Fibroblast of skin of left biceps (primary cell): ENCODE results near the gene TXNL4A.

Source experiments
- DNase-seq, 2 experiments: peaks; one replicate each; pipeline ENCODE4 v3.0.0-alpha.2; 2013; ENCODE audit warnings: low read depth in 2 of 2

The TXNL4A gene

DNA sequence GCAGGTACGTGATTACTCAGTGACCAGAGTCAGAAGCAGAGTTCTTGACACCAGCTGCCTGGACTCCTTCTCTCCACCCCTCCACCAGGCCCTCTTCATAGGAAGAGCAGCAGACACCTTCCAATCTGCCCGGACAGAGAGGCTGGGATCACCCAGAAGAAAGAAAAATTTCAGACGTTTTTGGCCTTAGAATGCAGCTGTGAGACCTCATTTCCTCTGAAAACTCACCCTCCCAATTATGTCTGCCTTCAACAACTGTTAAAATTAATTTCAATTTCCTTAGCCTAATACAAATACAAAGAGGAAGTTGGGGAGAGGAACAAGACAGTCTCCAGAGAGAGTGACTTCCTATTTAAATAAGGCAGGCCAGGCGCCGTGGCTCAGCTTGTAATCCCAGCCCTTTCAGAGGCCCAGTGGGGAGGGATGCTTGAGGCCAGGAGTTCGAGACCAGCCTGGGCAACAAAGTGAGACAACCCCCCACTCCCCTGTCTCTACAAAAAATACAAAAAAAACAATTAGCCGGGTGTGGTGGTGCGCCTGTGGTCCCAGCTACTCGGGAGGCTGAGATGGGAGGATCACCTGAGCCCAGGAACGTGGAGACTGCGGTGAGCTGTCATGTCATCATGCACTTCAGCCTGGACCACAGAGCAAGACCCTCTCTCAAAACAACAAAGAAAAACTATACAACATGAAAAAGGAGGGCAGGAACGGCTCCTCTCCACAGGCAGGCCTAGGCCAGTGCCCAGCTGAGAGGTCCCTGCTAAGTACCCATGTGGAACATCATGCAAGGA lies 38.5 kb downstream of the TXNL4A start:
- DNase-seq = no peak

- no peak for DNase-seq
Measured at GRCh38 chr18:79948719-79949411, 39.5 kb downstream of the TXNL4A start.

DNA sequence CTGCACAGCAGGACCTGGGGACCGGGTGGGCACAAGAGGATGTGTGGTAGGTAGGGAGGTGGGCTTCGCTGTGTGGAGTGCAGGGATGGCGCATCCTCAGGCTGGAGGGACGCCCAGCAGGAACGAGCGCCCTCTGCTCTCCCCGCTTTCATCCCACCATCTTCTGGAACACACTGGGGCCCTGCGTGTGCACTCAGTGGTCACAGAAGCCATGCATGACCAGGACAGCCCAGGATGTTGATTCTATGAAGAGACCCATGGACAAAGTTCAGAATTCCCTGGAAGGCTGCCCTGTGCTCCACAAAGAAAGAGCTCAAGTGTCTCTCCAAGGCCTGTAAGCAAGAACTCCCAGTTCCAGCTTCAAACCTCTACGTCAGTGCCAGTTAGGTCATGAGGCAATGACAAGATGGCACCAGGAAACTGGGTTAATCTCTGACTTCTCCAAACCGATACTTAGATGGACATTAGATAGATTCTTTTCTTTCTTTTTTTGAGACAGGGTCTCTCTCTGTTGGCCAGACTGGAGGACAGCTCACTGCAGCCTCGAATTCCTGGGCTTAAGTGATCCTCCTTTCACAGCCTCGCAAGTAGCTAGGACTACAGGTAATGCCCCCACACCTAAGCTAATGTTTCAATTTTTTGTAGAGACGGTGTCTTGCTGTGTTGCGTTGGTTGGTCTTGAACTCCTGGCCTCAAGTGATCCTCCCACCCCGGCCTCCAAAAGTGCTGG lies 40.3 kb downstream of the TXNL4A start:
- no peak for DNase-seq

- no peak for DNase-seq
Measured at GRCh38 chr18:79947054-79947755, 41.2 kb downstream of the TXNL4A start.

- no peak for DNase-seq
Measured at GRCh38 chr18:79945118-79946042, 43.0 kb downstream of the TXNL4A start.

- no peak for DNase-seq
Measured at GRCh38 chr18:79944746-79945117, 43.6 kb downstream of the TXNL4A start.

- no peak for DNase-seq
Measured at GRCh38 chr18:79944126-79944731, 44.1 kb downstream of the TXNL4A start.

GRCh38 chr18:79943608-79944125 lies 44.7 kb downstream of the TXNL4A start:
- DNase-seq = no peak

- DNase-seq = no peak
Measured at GRCh38 chr18:79942786-79943607, 45.4 kb downstream of the TXNL4A start.

- DNase-seq = no peak
Measured at GRCh38 chr18:79942211-79942610, 46.2 kb downstream of the TXNL4A start.

DNA sequence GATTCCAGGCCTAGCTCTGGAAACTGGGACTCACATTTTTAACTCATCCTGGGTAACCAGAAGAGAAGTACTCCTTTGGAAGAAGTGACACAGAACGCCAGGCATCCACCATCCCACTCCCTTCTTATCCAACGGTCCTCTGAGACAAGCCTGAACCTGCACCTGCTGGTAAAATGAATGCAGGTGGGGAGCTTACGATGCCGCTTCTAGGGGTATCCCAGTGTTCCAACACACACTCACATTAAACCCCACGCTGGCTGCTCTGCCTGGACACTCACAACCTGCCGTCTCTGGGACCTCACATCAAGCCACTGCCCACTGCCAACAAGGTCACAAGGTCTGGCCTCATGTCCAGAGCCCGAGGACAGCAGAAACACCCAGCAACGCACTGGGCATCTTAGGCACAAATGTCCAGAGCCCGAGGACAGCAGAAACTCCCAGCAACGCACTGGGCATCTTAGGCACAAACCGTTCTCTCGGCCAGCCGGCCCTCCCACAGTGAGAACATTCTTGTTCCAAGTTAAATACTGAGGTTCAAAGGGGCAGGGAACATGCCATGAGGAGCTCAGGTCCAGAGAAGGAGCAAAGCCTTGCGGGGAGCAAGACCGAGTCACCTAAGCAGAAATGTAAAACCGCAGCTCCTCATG lies 46.8 kb downstream of the TXNL4A start:
- DNase-seq = no peak

- no peak for DNase-seq
Measured at GRCh38 chr18:79940814-79941472, 47.4 kb downstream of the TXNL4A start.

GRCh38 chr18:79940126-79940813 lies 48.1 kb downstream of the TXNL4A start:
- DNase-seq = no peak

- DNase-seq = no peak
Measured at GRCh38 chr18:79939096-79939495, 49.3 kb downstream of the TXNL4A start.

DNA sequence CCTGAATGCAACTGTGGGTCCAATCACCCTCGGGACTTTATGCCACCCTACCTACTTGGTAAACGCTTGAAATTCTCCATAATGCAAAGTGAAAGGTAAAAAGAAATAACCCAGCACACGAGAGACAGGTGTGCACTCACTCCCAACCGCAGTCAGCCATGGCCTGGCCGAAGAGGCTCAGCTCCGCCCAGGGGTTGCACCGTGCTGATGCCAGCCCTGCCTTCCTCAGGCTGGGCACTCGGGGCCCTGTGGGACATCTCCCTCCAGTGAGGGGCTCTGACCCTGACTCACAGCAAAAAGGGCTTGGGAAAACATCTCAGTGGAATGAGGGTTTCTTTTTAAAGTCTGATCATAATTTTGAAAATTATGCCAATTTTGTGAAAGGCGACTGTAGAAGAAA lies 50.2 kb downstream of the TXNL4A start:
- DNase-seq = no peak

DNA sequence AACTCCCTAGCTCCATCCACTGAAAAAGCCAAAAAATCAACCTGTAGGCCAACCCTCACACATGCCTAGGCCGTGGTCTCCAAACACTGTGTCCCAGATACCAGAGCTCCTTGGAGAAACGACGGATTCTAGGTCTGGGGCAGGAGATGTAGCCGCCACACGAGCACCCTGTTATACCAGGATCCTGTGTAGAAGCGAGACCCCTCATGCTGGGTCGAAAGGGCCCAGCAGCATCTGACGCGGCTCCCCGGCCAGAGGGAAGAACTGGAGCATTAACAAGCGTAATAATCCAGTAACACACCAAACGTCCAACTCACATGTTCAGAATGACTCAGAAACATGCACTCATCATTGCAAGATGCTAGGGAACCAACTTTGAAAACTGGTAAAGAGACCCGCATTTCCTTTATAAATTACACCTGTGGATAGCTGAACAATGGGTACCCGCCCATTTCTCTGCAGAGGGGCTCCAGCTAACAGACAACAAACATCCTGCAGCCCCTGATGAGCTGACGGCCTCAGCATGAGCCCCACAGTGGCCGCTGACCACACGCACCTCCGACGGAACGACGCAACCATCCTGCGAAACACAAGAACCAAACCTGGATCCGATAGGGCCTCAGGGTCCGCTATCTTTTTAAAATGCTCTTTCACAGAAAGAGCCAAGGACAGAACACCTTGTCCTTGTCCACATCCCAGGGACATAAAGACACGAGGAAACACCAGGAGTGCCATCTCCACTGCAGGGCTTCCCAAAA lies 51.1 kb downstream of the TXNL4A start:
- DNase-seq = no peak

DNA sequence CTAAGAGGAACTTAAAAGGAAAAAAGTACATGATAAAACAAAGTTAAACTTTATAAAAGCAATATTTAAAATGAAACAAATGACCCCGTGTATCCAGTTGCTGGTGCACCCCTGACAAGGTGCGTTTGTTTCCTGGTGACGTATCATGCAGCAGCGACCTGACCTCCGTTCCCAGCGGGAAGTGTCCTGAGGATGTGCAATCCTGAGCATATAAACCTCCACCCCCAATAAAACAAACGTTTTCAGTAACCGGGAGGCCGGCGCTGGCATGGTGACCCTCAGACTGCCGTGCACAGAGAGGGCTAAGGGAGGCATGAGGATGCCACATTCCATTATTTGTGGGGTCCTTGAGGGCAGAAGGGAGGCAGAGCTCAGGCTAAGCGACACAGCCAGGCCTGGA lies 51.7 kb downstream of the TXNL4A start:
- DNase-seq = no peak
